GM19328 (cell line): Measurements from ENCODE around the gene RNF112.

Experiments used
- ATAC-seq: cut with Tn5 transposase; IDR thresholded peaks from one replicate; pipeline ENCODE4 v1.9.1; 2021; ENCODE audit warnings: mild to moderate bottlenecking, moderate library complexity; ENCODE audit not compliant: unreplicated experiment

Gene RNF112

GRCh38 chr17:19410875-19411620, at the start of gene RNF112:
Gene RNF112, plus strand, starts transcription at chr17:19411232. Its CDS starts 177 bp downstream, at chr17:19411409.
- ATAC-seq = no peak

GRCh38 chr17:19361326-19361725, 49.7 kb upstream of the RNF112 start:
- ATAC-seq = no peak

GRCh38 chr17:19361944-19362276, 49.1 kb upstream of the RNF112 start:
- no peak for ATAC-seq

DNA sequence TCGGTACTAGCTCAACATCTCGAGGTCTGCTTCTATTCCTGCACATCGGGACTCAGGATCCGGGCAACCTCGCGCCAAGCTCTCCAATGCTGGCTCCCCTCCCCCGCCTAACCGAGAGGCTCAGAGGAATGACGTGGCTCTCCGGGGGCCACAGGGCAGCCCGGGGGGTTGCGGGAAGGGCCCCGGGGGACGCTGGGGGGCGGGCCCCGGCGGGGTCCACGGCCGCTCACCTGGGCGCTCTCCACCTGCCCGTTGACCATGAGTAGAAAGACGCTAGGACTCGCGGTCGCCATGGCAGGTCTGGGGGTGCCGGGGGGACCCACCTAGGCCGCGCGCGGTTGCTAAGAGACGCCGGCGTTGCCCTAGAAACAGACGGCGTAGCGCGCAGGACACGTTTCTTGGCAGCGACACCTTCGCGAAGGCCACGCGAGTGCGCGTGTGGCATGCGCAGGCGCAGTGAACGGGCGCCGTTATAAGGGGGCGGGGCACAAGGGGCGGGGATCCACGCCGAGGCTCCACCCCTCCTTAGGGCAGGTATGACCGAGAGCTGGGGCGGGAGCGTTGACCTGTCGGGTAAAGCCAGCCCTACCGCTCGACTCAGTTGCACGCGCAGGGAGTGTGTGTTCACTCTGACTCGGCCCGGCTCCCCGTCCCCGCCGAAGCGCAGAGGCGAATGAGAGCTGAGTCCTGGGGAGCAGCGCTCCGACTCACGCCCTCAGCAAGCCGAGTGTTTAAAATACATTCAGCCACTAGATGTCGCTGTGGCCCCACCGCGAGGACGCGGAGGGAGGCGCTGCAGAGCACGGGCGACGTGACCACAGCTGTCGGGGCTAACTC, 48.5 kb upstream of the RNF112 start, which contains the start of gene B9D1:
Gene B9D1, minus strand, starts transcription at position 447 of the 837 bp plus-strand sequence. Its CDS starts 154 bp downstream, at position 293.
- peak; percentile 77 for ATAC-seq

DNA sequence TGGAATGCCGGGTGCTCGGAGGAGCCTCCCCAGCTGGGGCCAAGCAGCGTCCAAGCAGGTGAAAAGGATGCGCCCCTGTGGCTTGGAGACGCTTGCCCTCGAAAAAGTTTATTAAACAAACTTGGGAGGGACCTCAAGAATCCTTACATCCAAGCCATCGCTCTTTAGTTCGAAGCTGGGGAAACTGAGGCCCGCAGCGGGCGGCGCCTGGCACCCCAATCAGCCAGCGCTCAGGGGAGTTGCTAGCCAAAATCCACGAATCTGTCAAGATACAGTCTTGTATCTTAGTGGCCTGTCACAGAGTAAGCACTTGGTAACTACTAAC, 48.0 kb upstream of the RNF112 start:
- no peak for ATAC-seq

GRCh38 chr17:19363460-19364035, 47.5 kb upstream of the RNF112 start:
- no peak for ATAC-seq

DNA sequence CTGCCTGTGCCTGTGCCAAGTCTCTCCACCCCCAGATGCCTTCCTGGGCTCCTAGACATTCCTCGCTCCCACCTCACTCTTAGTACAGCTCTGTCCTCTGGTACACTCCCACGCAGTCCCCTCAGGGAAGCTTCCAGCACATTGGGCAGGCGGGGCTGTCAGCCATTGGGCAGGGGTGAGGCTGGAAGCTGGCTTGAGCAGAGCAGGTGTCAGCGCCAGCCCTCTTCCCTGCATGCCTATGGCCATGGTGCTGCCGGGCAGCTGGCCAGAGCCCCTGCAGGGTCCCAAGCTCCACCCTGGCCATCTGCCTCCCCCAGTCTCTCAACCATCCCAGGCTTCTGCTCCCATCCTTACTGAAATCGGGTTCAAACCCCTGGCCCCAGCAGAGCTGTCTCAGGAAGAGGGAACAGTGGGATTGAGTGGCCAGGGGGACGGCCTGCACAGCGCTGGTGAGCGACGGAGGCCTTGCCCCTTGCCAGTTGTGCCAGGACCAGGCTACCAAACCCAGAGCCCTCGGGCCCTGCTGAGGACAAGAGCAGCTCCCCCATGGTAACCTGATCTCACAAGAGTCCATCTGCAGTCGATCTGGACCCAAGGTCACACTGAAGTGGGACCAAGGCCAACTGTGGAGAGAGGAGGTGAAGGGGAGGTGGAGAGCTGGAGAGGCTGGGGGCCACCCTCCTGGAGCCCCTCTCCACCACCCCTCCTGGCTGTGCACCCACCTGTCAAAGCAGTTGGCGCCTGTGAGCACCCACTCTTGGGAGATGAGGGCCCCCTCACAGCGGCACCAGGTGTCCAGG, 46.1 kb upstream of the RNF112 start:
- no peak for ATAC-seq

GRCh38 chr17:19365499-19365817, 45.6 kb upstream of the RNF112 start:
- ATAC-seq = no peak

GRCh38 chr17:19365833-19366636, 45.0 kb upstream of the RNF112 start:
- ATAC-seq = no peak

DNA sequence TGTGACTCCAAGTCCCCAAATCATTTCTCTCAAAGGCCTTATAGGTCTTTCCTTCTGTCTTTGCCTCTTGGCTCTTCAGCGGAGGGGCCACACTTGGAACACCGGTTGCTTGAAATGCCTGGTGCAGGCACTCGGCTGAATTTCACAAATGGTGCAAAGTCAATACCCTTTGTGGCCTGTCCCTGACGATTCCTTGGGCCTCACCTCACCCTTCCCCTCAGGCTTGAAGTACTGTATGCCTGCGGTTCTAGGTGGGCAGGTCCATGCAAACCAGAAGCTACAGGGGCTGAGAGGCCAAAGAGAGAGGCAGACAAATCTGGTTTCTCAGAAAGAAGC, 44.4 kb upstream of the RNF112 start:
- ATAC-seq = no peak

GRCh38 chr17:19368229-19368628, 42.8 kb upstream of the RNF112 start:
- ATAC-seq = no peak

DNA sequence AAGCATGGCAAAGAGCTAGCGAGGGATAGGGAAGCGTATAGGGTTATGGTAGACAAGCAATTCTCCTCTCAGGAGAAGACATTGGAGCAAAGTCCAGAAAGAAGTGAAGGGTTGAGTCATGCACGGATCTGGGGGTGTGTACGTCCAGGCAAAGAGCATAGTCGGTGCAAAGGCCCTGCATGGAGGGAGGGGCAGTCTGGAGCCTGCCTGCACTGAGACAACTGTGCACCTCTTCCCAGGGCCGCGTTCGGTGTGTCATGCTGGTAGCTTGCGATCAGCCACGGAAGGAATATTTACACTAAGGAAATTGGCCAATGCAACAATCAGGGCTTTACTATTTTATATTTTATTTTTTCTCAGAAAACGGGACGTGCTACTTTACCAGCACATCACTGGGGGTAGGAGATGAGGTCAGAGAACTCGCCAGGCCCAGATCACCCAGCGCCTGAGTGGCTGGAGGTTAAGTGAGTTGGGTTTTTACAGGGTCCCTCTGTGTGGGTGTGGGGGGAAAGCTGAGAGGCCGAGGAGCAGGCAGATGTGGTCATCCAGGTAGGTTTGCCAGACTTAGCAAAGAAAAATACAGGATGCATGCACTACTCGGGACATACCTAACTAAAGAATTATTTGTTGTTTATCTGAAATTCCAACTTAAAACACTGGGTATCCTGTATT, 41.8 kb upstream of the RNF112 start:
- no peak for ATAC-seq

- ATAC-seq = no peak
Measured at GRCh38 chr17:19369846-19370492, 41.1 kb upstream of the RNF112 start.

GRCh38 chr17:19370493-19370960, 40.5 kb upstream of the RNF112 start:
- no peak for ATAC-seq

- no peak for ATAC-seq
Measured at GRCh38 chr17:19371259-19372010, 39.6 kb upstream of the RNF112 start.

- no peak for ATAC-seq
Measured at GRCh38 chr17:19372011-19372370, 39.0 kb upstream of the RNF112 start.

DNA sequence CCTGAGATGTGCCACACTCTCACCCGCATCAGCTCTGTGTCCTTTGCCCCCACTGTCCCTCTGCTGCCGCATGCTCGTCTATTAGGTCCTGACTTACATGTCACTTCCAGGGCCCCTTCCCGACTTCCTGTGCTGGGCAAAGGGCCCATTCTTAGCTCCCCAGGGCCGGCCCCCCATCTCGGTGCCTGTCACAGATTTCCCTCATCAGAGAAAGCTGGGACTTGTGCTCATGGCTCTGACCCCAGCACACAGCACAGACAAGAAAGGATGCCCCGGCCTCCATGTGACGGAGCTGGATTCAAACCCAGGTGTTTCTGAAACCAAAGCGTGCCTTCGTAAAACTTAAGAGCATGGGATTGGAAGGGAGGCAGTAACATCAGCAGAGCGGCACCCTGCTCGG, 38.6 kb upstream of the RNF112 start:
- ATAC-seq = no peak

- no peak for ATAC-seq
Measured at GRCh38 chr17:19372866-19373504, 38.0 kb upstream of the RNF112 start.
